Adrenal gland (tissue), 12 donors: ENCODE data around the gene TMEM253. TPM values are rescaled to one million over a fixed set of nuclear protein-coding genes. Genes with fewer than 3 reads are reported as not detected.

ENCODE experiments used
- DNase-seq, 7 donors: peaks; one replicate each; pipeline ENCODE4 v3.0.0-alpha.2; 2019 to 2020
- H3K27ac ChIP-seq, 5 donors: fragments of 200-600 bp; sonication (generic) in 4 of 5; 1 replicate in 3 of 5; 2 replicates in 2 of 5; pipeline versions ENCODE4 v1.5.1 to v1.8.0; 2016 to 2020; ENCODE audit warnings: mild to moderate bottlenecking in 1 of 5
- H3K27me3 ChIP-seq: fragments of 200-600 bp; 2 replicates; pipeline ENCODE4 v1.8.0; 2021
- H3K36me3 ChIP-seq, 2 donors: fragments of 200-600 bp; replicated peaks in 1 of 2; 1 replicate in 1 of 2; 2 replicates in 1 of 2; pipeline versions ENCODE4 v1.5.1 to v1.8.0; 2018 to 2022
- H3K4me1 ChIP-seq, 2 donors: fragments of 200-600 bp; replicated peaks in 1 of 2; 1 replicate in 1 of 2; 2 replicates in 1 of 2; pipeline versions ENCODE4 v1.5.1 to v1.8.0; 2018 to 2021
- H3K4me3 ChIP-seq, 4 donors: fragments of 200-600 bp; sonication (generic) in 3 of 4; one replicate each; pipeline ENCODE4 v1.5.1; 2016 to 2018
- H3K9me3 ChIP-seq, 3 donors: fragments of 200-600 bp; sonication (generic) in 1 of 3; replicated peaks in 1 of 3; 1 replicate in 2 of 3; 2 replicates in 1 of 3; pipeline versions ENCODE4 v1.5.1 to v1.8.0; 2016 to 2021
- CTCF ChIP-seq, 6 experiments: fragments of 450-650 bp in 4 of 6; fragments of 200-600 bp in 2 of 6; sonication (generic) in 1 of 6; IDR thresholded peaks; 1 replicate in 5 of 6; 2 replicates in 1 of 6; pipeline versions ENCODE4 v1.5.1 to v1.8.0; 2016 to 2021; ENCODE audit warnings: antibody characterized with exemption in 6 of 6, mild to moderate bottlenecking in 2 of 6, moderate library complexity in 1 of 6
- POLR2A ChIP-seq, 2 donors: fragments of 450-650 bp; IDR thresholded peaks; one replicate each; pipeline ENCODE4 v1.6.1; 2017; ENCODE audit warnings: antibody characterized with exemption in 2 of 2, mild to moderate bottlenecking in 2 of 2, moderate library complexity in 1 of 2
- WGBS, 4 donors: extraction: QIAGEN DNeasy Blood & Tissue Kit in 2 of 4; methylation state at CpG; one replicate each; pipeline versions ENCODE4 v1.1.5 to v1.1.7; 2013 to 2017; 5-methylcytosine and 5-hydroxymethylcytosine counted together
- intact Hi-C, 2 donors: fragments of 100-400 bp; cut with DNase I; formaldehyde crosslinking; loops; one replicate each; pipeline versions ENCODE4 v1.14.1 to v1.15.0; 2022 to 2023
- polyA plus RNA-seq, 3 donors: library from polyadenylated mRNA; stranded (reverse); fragments of 200-250 nt in 2 of 3; fragments of 350-450 nt in 1 of 3; fragmentation: Illumina TruSeq in 1 of 3; extraction: RNeasy Lipid Tissue Mini Kit (QIAGEN cat#74804) in 1 of 3; gene quantifications; one replicate each; pipeline ENCODE4 v1.2.3, GENCODE V29; 2013 to 2014
- total RNA-seq, 9 donors: library from RNA; depleted of rRNA in 4 of 9; stranded (reverse); fragments of >200 nt in 4 of 9; fragments of 120-200 nt in 1 of 9; fragmentation: NEBNext Ultra II Directional in 1 of 9; extraction: Animal tissue kit (Norgen Biotek cat#: 25700) in 1 of 9; gene quantifications; one replicate each; pipeline versions ENCODE4 v1.1.0 to v1.2.4, GENCODE V29; 2013 to 2023
- donor health status: healthy with polysubstance abuse.
- donor health status: Bipolar disorder and iron deficiency.
- donor health status: DM: yes; HTN: yes; CAD: no.
- donor health status: DM: no; HTN: no; CAD: no.
- donor health status: DM: no; HTN: no; CAD: no.
- donor health status: DM: yes; HTN: yes; CAD: no.

Gene TMEM253
- total and polyA plus RNA-seq, 12 donors, result 0.55 to 8.8 (median 2.3) TPM; not detected in 1

- peak overlapping the region in 4 of 5 donors; percentile 94 to 99 (median 98) for H3K27ac ChIP-seq
- WGBS, 4 donors, result 14 to 21% (median 19%) methylated on average over 9 of the region's 9 CpGs
- intact Hi-C loops, result no loop called here
- peak in 1 of 7 donors; percentile 22 for DNase-seq
- no peaks in the 10 kb centered on the region for H3K36me3 ChIP-seq
- no peaks in the 10 kb centered on the region for H3K9me3 ChIP-seq
- no peaks in the 10 kb centered on the region for H3K27me3 ChIP-seq
- H3K4me1 ChIP-seq, result peaks cover 41 to 50% of the 10 kb centered on the region in 2 donors
- peak overlapping the region in 2 of 4 donors; percentile 44 to 65 for H3K4me3 ChIP-seq
- no peak for TF ChIP-seq POLR2A (IDR thresholded peaks at IDR 0.05)
- TF ChIP-seq CTCF (IDR thresholded peaks at IDR 0.05), result no peak
Observed at GRCh38 chr14:21102521-21103410, 1.9 kb downstream of the TMEM253 start.

GRCh38 chr14:21103411-21103709 is 2.5 kb downstream of the TMEM253 start:
- 0 to 1% (median 1%) methylated on average over 9 of the region's 9 CpGs for WGBS, 4 donors
- DNase-seq, result no peak
- intact Hi-C loops, result no loop called here
- Histone ChIP-seq H3K4me3 (peak overlapping the region in 2 of 4 donors; percentile 44 to 65), H3K36me3 (no peaks in the 10 kb centered on the region), H3K27me3 (no peaks in the 10 kb centered on the region), H3K9me3 (no peaks in the 10 kb centered on the region), H3K4me1 (peaks cover 41 to 50% of the 10 kb centered on the region in 2 donors), H3K27ac (peak overlapping the region; percentile 94 to 99 (median 97))
- TF ChIP-seq CTCF (IDR thresholded peaks at IDR 0.05), result no peak
- TF ChIP-seq POLR2A (IDR thresholded peaks at IDR 0.05), result no peak

GRCh38 chr14:21103710-21104447 is 3.0 kb downstream of the TMEM253 start:
- H3K27ac ChIP-seq, result peak overlapping the region; percentile 94 to 99 (median 97)
- H3K4me1 ChIP-seq, result peaks cover 40 to 50% of the 10 kb centered on the region in 2 donors
- intact Hi-C loops, result no loop called here
- H3K9me3 ChIP-seq, result no peaks in the 10 kb centered on the region
- H3K27me3 ChIP-seq, result no peaks in the 10 kb centered on the region
- H3K4me3 ChIP-seq, result peak overlapping the region; percentile 16 to 65 (median 51)
- WGBS, 4 donors, result 0% methylated on average over 8 to 62 of the region's 62 CpGs
- TF ChIP-seq POLR2A (IDR thresholded peaks at IDR 0.05) (peak; percentile 67 to 88), CTCF (IDR thresholded peaks at IDR 0.05) (peak; percentile 67 to 94 (median 84))
- H3K36me3 ChIP-seq, result no peaks in the 10 kb centered on the region
- DNase-seq, result peak; percentile 95 to 99 (median 97)

GRCh38 chr14:21104448-21105060 is 3.7 kb downstream of the TMEM253 start:
- H3K27me3 ChIP-seq, result no peaks in the 10 kb centered on the region
- H3K27ac ChIP-seq, result peak overlapping the region; percentile 94 to 99 (median 97)
- no peaks in the 10 kb centered on the region for H3K36me3 ChIP-seq
- no peak for TF ChIP-seq POLR2A (IDR thresholded peaks at IDR 0.05)
- peak; percentile 86 to 99 (median 96) for TF ChIP-seq CTCF (IDR thresholded peaks at IDR 0.05)
- no peaks in the 10 kb centered on the region for H3K9me3 ChIP-seq
- peak; percentile 77 to 93 (median 85) for DNase-seq
- intact Hi-C loops, result no loop called here
- peaks cover 33 to 44% of the 10 kb centered on the region in 2 donors for H3K4me1 ChIP-seq
- 3 to 8% (median 6%) methylated on average over 7 to 8 of the region's 8 CpGs for WGBS, 4 donors
- peak overlapping the region in 2 of 4 donors; percentile 44 to 65 for H3K4me3 ChIP-seq
